ENCODE measurements around the gene RSPO4.

The RSPO4 gene

GRCh38 chr20:916125-916799 lies 85.8 kb downstream of the RSPO4 start, which contains the start of gene ANGPT4:
Gene ANGPT4 (minus strand): TSS chr20:916334. CDS start chr20:916214, 120 bp downstream.
- no peak for TF ChIP-seq CTCF (IDR thresholded peaks at IDR 0.05; ENCODE audit: low read depth, low read length, missing control alignments)
- Histone ChIP-seq H3K27me3 (replicated peaks) (peaks cover 2% of the 10 kb centered on the region), H3K27ac (no peak within 1 kb of the TSS), H3K4me3 (ENCODE audit: low read depth, low read length) (no peak within 1 kb of the TSS), H3K36me3 (replicated peaks) (no peaks in the 10 kb centered on the region)
- in situ Hi-C loops (cut with HindIII; ENCODE audit: low pct_ligation_motif_present, low sequenced_read_pairs) = no loop called here
- DNase-seq = peak; percentile 7

DNA sequence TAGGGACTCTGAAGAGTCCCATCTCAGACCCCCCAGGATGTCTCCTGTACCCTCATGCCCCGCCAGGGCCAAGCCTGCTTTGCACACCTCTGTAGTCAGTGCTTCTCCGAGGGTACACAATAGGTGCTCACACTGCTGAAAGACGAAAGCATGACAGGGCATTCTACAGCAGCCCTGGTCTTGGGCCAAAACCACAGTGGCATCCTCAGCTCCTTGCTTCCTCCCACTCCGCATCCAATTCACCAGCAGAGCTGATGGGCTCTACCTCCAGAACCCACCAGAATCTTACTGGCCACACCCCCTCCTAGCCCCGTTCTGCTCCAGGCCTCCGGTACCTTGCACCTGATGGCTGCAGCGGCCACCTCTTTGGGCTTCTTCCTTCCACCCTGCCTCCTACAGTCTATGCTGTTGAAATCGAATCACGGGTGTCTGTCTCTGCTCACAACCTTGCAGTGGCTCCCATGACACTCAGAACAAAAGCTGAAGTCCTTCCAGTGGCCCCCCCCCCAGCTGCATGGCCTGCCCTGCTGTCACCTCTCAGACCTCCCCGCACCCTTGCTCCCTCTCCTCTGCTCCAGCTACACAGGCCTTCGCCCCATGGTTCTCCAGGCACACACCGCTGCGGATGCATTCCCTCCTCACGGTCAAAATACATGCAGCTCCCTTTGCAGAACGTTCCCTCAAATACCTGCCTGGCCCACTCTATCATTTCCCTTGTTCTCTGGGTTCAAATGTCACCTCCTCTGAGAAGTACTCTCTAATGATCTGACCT lies 87.2 kb downstream of the RSPO4 start:
- DNase-seq = no peak
- TF ChIP-seq CTCF (IDR thresholded peaks at IDR 0.05; ENCODE audit: low read depth, low read length, missing control alignments) = no peak
- peaks cover 2% of the 10 kb centered on the region for H3K27me3 ChIP-seq (replicated peaks)
- no peak overlapping the region for H3K4me3 ChIP-seq (ENCODE audit: low read depth, low read length)
- in situ Hi-C loops (cut with HindIII; ENCODE audit: low pct_ligation_motif_present, low sequenced_read_pairs) = no loop called here
- no peaks in the 10 kb centered on the region for H3K36me3 ChIP-seq (replicated peaks)
- H3K27ac ChIP-seq = no peak overlapping the region

- no peak for DNase-seq
- no peak for TF ChIP-seq CTCF (IDR thresholded peaks at IDR 0.05; ENCODE audit: low read depth, low read length, missing control alignments)
- H3K27ac ChIP-seq = no peak overlapping the region
- H3K36me3 ChIP-seq (replicated peaks) = no peaks in the 10 kb centered on the region
- H3K27me3 ChIP-seq (replicated peaks) = peaks cover 2% of the 10 kb centered on the region
- no peak overlapping the region for H3K4me3 ChIP-seq (ENCODE audit: low read depth, low read length)
- in situ Hi-C loops (cut with HindIII; ENCODE audit: low pct_ligation_motif_present, low sequenced_read_pairs) = no loop called here
These were observed 88.7 kb downstream of the RSPO4 start for GRCh38 chr20:913306-913849.

- Histone ChIP-seq H3K4me3 (ENCODE audit: low read depth, low read length) (no peak overlapping the region), H3K27ac (no peak overlapping the region), H3K36me3 (replicated peaks) (no peaks in the 10 kb centered on the region), H3K27me3 (replicated peaks) (peaks cover 2% of the 10 kb centered on the region)
- in situ Hi-C loops (cut with HindIII; ENCODE audit: low pct_ligation_motif_present, low sequenced_read_pairs) = no loop called here
- TF ChIP-seq CTCF (IDR thresholded peaks at IDR 0.05; ENCODE audit: low read depth, low read length, missing control alignments) = no peak
- DNase-seq = no peak
These were observed 90.1 kb downstream of the RSPO4 start for GRCh38 chr20:911882-912600.

- DNase-seq = peak; percentile 64
- Histone ChIP-seq H3K27ac (peak overlapping the region; percentile 47), H3K4me3 (ENCODE audit: low read depth, low read length) (no peak overlapping the region), H3K27me3 (replicated peaks) (peaks cover 2% of the 10 kb centered on the region), H3K36me3 (replicated peaks) (no peaks in the 10 kb centered on the region)
- in situ Hi-C loops (cut with HindIII; ENCODE audit: low pct_ligation_motif_present, low sequenced_read_pairs) = no loop called here
- TF ChIP-seq CTCF (IDR thresholded peaks at IDR 0.05; ENCODE audit: low read depth, low read length, missing control alignments) = no peak
These were observed 91.0 kb downstream of the RSPO4 start for GRCh38 chr20:910870-911770.
